SIG-M5 (cell line): Measurements from ENCODE around the gene TGM5.
"Not testable (repeated sequence)": the region's sequence is repeated elsewhere in the genome, so short reads cannot be mapped to it uniquely, and the experiment has no call there.

Experiments used
- DNase-seq: peaks from one replicate; lab custom pipeline; 2025; lab: John Stamatoyannopoulos, UW

The TGM5 gene

DNA sequence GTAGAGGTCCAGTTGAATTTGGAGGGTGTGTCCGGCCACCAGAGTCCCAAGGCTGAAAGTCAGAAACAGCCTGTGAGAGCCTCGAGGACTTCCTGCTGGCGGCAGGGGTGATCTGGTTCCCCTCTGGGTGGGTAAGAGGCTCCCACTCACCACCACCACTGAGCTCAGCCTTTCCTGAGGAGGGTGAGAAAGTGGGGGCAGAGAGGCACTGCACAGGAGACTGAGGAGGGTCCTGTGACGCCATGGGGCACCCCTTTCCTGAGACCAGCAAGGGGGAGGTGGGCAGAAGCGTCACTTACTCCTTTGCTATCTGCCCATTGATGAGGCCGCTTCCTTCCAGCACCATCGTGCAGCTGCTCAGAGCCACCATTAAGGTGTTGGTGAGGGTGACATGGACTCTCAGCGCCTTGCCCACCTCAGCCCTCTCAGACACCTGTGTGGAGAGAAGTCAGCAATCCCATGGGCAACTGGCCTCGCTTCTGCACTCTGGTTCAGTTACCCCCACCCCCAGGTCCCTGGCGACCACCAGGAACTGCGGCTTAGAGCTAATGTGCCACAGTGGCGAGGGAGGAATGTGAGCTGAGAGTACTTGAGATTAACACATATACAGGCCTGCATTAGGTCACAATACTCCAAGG is 10.0 kb upstream of the TGM5 start:
- DNase-seq, result no peak

DNA sequence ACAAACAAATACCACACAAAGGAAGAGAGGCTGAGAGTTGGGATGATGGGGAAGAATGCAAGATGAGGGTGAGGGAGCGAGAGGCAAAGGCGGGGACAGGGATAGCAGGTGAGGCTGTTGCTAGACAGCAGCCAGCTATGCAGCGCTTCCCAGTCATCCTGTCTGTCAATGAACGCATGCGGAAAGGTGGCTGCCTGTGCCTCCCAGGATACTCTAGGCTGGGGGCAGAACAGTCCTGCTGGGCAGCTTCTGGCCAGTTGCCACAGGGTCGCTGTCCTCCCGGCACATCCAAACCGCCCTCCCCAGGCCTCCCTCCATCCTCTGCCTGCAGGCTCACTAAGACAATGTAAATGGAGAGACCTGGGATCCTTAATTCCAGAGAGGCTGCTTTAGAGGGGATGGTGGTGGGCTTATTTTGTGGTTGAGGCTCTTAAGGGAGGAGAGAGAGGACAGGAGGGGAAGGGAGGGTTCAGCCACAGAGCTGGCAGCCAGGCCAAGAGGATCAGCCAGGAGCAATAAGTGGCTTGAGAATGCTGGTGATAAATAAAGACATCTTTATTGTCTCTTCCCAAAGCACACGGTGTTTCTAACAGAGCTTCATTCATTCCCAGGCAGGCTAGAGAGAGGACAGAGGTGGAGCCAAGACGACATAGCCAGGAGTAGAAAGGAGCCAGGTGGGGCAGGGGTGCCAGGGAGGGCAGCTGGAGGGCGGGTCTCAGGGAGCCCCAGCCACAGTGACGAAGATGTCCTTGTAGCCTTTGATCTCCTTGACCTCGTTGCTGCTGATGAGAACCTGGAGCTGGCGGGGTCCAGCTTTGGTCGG is 9.2 kb upstream of the TGM5 start:
- no peak for DNase-seq

DNA sequence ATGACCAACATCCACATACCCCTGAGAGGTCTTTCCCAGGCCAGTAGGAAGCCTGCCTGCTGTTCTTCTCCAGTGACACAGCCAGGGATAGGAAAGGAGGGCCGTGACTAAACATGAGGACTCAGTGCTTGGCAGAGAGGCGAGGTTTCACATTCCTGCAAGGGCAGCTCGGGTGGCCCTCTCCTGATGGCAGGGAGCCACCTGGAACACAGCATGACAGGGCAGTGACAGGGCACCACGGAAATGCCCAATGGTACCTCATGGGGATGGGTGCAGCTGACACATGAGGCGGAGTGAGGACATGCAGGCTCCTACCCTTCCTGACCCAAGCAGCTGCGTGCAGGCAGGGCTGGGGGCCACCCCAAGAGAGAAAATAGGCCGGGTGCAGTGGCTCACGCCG is 7.4 kb upstream of the TGM5 start:
- DNase-seq, result no peak

DNA sequence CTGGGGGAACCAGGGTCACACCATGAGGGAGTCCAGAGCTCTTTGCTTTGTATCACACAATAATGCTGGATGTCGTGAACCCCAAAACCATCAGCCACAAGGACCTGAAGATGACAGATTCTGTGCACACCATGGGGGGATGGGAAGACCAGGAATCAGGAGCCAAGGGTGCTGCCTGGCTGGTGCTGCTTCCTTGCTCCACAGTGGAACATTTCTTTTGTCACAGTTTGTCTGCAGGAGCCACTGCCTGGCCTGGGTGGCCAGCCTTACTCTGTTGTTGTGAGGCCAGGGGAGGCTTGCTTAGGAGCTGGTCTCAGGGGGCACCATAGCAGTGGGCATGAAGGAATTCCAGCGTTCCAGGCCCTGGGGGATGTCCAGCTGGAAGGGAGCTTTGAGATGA is 6.5 kb upstream of the TGM5 start:
- DNase-seq, result no peak

DNA sequence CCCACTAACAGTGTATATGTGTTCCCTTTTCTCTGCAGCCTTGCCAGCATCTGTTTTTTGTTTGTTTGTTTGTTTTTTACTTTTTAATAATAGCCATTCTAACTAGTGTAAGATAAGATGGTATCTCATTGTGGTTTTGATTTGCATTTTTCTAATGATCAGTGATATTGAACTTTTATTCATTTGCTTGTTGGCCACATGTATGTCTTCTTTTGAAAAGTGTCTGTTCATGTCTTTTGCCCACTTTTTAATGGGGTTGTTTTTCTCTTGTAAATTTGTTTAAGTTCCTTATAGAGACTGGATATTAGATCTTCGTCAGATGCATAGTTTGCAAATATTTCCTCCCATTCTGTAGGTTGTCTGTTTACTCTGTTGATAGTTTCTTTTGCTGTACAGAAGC is 5.2 kb upstream of the TGM5 start:
- not testable (repeated sequence) for DNase-seq

DNA sequence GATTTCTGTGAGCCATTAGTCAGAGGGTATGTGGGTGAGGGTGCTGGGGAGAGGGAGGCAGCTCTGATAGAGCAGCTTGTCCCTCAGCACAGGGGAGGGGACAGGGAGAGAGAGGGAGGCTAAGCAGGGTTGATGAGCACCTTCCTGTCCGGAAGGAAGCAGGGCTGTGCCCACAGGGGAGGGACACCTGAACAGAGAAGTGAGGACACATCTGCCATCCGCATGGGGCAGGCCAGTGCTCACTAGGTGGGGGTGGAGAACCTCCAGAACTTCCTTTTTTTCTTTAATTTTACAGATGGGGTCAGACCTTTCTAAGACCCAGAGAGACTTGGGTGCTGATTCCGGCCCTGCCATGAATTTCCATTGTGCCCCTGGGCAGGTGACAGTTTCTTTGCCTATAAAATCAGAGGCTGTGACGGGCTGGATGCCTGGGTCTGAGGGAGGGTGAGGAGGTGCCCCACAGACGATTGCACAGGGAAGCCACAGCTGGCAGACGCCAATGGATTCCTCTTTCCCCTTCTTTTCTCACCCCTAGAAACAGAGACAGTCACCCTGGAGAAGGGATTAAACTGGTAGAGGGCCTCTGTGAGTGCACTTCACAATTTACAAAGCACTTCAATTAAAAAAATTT is 4.1 kb upstream of the TGM5 start:
- DNase-seq, result no peak

DNA sequence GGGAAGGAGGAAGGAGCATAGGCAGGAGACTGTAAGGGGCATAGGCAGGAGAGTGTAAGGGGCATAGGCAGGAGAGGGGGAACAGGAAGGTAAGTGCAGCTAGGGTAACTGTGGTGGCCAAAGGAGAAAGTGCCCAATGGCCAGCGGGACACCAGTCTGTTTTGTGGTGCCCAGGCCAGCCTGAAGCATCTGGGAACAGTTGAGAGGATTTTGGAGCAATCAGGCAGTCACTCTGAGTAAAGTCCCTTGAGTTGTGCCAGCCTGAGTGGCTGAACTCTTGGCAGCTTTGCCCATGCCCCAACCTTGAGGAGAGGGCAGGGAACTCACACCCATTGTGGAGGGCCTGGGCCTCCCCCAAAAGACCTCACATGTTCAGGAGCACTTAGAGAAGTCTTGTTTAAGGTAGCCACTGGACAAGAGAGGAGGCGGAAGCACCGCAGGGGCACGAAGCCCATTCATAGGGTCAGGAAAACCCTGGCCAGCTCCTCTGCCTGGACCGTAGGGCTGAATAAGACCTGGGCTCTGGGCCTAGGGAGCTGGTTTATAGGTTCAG is 3.5 kb upstream of the TGM5 start:
- no peak for DNase-seq

DNA sequence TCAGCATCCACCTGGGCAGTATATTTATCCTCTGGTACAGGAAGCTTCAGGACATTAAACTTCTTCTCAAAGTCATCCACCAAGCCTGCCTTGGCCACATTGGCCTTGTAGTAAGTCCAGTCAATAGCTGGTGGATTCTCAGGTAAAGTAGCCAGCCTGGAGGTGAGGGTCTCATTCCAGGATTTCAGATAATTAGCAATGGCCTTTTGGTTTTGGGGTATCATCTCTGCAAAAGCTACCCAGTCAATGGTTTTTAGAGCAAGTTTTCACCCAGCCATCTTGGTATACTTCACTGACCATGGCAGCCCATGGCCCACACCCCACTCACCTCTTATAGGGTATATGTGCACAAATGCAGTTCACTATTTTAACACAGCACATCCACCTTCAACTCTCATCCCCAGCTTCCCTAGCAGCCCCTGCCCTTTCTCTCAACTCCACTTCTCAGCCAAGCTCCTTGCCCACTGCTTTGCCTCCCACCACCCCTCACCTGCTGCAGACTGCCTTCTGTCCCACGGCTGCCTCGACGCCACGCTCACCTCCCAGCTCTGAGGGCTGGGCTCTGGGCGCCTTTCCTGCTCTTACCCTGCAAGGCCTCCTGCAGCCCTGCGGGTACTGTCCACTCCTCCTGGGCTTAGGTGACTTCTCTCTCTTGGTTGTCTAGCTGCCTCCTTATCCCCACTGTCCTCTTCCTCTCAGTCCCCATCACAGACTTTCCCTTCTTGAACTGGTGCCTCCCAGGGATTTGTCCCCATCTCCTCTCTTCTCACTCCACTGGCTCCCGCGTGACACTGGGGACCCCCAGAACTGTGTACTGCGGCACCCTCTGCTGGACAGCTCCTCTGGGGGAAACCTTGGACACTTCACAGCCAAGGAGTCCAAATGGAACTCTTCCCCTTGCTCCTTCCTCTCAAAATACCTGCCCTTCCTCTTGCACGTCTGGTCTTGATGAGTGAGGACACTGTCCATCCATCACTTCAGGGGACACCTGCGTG is 1.7 kb upstream of the TGM5 start:
- no peak for DNase-seq

DNA sequence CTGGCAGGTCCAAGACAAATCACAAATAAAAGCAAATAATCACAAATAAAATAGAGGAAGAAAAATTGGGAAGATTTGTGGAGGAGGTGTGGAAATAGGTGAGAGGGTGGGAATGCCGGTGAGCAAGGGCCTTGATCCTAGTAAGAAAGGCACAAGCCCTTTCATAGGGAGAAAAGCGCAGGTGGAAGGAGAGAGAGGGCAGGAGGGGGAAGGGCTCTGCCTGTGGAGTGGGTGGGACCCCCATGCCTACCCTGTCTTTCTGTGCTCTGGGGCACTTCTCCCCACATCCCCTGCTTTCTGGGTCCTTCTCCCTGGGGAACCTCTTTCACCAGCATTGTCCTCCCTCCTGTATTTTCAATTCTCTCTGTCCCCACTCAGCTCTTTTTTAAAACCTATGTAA is 711 bp upstream of the TGM5 start:
- no peak for DNase-seq

DNA sequence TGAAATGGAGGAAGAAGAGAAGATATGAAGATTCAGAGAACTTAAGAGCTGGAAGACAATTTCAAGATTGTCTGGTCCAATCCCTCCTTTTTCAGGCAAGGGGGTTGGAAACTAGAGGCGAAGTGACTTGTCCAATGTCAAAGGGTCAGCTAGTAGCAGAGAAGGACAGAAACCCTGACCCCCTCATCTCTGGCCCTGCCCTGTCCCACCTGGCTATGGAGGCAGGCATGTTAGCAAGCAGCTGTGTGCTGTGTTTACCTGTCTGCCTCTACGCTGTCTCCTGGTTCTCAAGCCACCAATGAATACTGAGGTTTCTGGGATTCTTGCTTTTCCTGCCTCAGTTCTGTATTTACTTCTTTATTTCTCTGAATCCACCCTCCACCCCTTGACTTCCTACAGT is 342 bp downstream of the TGM5 start:
- DNase-seq, result no peak

DNA sequence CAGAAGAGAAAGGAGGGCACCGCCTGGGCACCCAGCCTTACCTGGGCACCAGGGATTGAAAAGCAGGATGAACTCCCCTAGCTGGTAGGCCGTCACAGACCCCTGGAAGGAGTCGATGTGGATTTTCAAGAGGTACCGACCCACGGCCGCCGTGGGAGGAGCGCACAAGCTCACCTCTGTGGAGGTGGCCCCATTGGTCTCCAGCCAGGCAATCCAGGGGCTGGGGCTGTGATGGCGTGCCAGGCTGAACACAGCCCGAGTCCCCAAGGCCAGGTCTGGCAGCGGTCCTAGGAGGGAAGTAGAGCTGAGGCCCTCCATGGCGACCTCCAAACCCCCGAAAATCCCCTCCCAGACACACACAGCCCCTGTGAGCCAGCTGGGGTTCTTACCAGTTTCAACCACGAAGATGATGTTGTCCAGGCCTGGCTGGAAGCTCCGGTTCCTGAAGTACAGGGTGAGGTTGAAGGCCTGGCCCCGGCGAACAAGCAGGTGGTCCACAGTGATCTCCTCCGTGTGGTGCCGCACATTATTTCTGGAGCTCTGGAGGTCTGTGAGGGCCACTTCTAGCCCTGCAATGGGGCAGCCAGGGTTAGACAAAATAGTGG is 6.6 kb downstream of the TGM5 start:
- no peak for DNase-seq

DNA sequence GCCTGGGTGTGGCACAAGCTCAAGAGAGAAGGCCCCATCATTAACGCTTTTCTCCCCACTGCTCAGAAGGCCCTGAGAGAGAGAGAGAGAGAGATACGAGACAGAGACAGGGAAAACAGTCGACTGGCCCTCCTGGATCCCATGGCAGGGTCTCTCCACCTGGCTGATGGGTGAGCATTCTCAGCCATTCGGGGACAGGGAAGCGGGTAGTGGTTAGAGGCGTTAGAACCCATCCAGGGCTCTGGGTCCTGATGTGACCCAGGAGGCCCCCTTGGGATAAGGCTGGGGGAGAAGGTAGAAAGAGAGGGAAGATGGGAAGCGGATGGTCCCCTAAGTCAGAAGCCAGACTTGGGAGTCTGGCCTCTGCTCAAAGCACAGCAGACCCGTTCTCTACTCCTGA is 7.9 kb downstream of the TGM5 start:
- no peak for DNase-seq

DNA sequence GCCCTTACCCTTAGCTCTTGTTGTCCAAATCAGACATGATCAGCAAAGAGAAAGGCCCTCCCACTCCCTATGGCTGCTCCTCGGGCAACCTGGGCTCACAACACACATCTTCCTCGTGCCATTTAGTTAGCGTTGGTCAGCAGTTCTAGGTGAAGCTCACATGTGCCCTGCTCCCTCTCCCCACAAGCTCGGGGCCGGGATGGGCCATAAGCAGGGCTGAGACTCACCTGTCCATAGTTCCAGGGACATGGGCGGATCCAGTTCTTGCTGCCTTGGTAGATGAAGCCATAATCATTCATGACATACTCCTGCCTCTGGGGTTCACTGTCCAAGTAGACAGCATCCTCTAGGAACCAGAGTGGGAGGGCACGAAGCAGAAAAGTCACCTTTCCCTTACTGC is 10.4 kb downstream of the TGM5 start:
- DNase-seq, result no peak

DNA sequence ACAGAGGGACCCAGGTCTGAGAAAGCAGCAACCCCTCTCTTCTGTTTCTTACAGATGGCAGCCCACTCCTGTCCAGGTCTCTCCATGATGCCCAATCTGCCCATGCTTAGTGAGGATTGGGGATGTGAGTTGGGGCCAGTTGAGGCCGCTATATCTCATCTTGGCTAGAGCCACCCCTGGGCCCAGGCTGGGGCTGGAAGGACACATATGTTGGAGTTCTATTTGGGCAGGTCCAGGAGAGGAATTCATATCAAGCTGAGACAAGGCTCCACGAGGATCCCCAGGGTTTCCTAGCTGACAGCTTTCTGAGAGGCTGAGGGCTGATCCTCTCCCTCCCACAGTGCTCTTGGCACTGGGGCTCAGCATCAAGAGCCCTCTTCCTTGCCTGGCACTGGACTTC is 11.4 kb downstream of the TGM5 start:
- DNase-seq, result no peak

DNA sequence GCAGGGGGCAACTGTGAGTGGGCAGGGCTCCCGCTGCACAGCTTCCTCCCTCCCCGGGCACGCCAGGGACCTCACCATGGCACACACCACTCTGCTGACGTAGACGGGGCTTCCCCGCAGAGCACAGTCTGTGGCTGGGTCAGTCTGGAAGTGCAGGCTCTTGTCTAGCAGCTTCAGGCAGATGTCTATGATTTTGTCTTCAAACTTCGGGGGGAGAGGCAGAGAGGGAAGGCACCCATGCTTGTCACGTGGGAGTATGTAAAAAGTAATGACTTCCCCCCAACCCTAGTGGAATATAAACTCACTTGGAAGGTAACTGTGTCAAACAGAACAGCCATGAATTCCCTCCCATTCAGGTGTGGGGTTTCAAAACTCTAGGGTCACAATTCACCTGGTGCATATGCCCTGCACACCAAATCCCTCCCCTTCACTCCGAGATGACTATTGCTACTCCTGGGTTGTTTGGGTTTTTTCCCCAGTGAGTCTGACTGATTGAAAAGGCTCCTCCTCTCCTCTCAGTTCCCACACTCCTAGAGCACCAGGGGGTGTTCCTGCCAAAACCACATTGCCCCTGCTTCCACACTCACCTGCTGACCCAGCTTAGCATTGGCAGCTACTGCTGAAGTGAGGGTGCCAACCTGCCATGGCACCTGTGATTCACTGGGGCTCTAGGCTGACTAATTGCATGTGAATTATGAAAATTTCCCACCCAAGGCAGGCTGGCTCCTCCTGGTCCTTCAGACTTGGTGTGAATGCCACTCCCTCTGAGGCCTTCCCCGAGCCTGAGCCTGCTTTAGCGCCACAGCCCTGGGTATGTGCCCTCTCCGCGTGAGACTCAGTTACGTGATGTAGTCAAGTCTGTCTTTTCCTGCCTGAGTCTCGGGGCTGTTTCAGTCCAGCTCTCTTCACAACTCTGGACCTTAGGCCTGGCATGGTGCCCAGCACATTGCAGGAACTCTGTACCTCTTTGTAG is 13.0 kb downstream of the TGM5 start:
- DNase-seq, result no peak

DNA sequence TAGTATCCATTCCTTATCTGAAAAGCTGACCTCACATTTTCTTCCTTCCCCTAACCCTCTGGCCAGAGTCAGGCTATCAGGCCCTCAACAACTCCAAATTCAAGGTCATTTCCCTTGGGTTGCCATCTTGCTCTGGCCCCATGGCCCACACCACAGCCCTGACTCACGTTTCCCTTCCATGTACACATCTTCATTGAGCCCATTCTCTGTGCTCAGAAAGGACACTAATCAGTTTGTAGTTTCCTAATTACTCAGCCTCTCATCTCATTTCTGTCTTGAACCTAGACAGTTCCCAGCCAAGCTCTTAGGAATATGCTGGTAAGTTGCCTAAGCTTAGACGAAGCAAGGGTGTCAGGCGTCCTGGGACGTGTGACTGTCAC is 14.9 kb downstream of the TGM5 start:
- no peak for DNase-seq

DNA sequence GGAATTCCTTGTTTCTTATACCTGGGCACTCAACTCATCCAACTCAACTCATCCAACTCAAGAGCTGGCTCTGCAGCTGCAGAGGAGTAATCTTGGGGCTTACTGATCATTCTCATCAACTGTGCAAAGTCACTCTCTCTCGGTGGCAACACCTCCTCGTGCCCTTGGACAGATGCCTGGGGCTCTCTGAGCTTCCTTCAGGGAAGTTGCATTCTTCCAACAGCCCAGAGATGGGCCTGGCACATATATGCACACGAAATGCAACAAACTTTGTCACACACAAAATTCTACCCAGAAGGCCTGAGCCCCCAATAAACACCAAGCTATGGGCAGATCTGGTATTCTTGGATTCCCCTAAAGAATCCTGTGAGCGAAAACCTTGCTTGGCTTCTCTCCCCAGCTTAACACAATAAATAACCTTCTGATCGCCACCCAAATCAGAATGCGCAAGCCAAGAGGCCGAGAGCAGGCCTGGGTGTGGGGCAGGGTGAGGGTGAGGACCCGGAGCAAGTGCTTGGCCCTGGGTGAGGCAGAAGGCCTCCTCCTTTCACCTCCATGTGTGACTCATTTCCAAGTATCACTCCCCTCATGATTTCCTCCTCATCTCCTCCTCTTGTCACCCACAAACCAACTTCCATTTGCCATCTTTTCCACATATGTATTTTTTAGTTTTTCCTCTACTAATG is 15.4 kb downstream of the TGM5 start:
- DNase-seq, result no peak

DNA sequence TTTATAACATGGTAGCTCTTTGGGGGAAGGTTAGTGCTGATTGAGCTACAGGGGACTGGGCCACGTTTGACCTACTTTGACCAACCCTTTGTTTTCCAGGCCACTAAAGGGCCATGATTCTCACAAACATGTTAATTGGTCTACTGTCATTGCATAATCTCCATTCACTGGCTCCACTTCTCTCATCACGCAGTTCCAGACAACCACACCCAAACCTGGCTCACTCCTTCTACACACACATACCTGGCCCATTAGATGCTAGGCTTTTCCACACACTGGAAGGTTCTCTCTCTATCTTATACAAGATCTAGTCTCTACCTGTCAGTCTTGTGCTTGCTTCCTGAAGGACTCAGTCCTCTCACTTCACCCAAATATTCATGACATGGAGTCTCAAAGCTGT is 15.9 kb downstream of the TGM5 start:
- no peak for DNase-seq

DNA sequence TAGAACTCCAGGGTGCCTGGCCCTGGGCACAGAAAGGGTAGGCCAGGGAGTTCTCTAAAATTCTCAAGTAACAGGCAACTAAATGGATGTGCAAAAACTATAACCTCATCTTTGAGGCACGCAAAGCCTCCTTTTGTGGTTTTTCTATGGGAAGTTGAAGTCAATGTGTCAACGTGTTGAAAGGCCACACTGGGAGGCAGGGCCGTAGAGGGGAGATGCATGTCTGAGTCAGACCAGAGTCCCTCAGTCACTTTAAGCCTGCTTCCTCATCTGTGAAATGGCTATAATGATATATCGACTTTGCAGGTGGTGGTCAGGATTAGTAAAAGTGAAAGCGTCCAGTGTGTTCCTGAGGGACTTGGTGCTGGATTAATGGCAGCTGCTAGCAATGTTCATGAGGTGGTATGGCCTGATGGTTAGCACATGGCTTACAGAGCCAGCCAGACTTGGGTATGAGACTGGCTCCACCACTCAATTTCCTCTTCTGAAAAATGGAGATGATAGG is 17.0 kb downstream of the TGM5 start:
- peak; percentile 95 for DNase-seq
